OCI-LY7 (cell line): Measurements from ENCODE around the gene KRTAP12-2. TPM values are rescaled to one million over a fixed set of nuclear protein-coding genes. Genes with fewer than 3 reads are reported as not detected.
"Not testable (repeated sequence)": the region's sequence is repeated elsewhere in the genome, so short reads cannot be mapped to it uniquely, and the experiment has no call there.

ENCODE experiments used
- BruUV-seq: library from RNA; stranded (reverse); fragments of 400-500 nt; replicated peaks from 2 replicates; lab custom pipeline; 2021; lab: Mats Ljungman, UMichigan
- CTCF ChIA-PET: fragments of 300-600 bp; sonication (Branson Sonifier 250); formaldehyde crosslinking; loops from one replicate; lab custom pipeline; 2022; ENCODE audit warnings: antibody characterized with exemption; ENCODE audit not compliant: unreplicated experiment; lab: Charles Lee
- POLR2A ChIA-PET: fragments of 300-600 bp; sonication (Branson Sonifier 250); formaldehyde crosslinking; loops from one replicate; lab custom pipeline; 2022; ENCODE audit warnings: antibody characterized with exemption; lab: Charles Lee
- DNase-seq: peaks from one replicate; pipeline ENCODE4 v3.0.0-alpha.2; 2015; ENCODE audit warnings: low spot score
- H2AFZ ChIP-seq: fragments of 200-600 bp; sonication (generic), shearing (Covaris generic); 2 replicates; pipeline ENCODE4 v1.6.1; 2014; ENCODE audit warnings: mild to moderate bottlenecking, antibody characterized with exemption, low read length, moderate library complexity
- H3K27ac ChIP-seq: fragments of 200-600 bp; sonication (generic); 2 replicates; pipeline ENCODE4 v1.5.1; 2014; ENCODE audit warnings: mixed run types, low read depth, mild to moderate bottlenecking, moderate library complexity, low read length, inconsistent platforms; ENCODE audit not compliant: poor library complexity, severe bottlenecking
- H3K36me3 ChIP-seq: fragments of 200-600 bp; sonication (generic); 2 replicates; pipeline ENCODE4 v1.6.1; 2014; ENCODE audit warnings: mild to moderate bottlenecking, antibody characterized with exemption, low read length, moderate library complexity, mixed read lengths; ENCODE audit not compliant: insufficient read depth
- H3K4me1 ChIP-seq: fragments of 200-600 bp; sonication (generic); 2 replicates; pipeline ENCODE4 v1.5.1; 2014; ENCODE audit warnings: mild to moderate bottlenecking, low read length; ENCODE audit not compliant: insufficient read depth, poor library complexity, severe bottlenecking
- H3K4me2 ChIP-seq: fragments of 200-600 bp; sonication (generic); 2 replicates; pipeline ENCODE4 v1.6.1; 2014; ENCODE audit warnings: mild to moderate bottlenecking, low read length
- H3K4me3 ChIP-seq: fragments of 200-600 bp; sonication (generic); 2 replicates; pipeline ENCODE4 v1.5.1; 2014; ENCODE audit warnings: mild to moderate bottlenecking, low read depth, low read length; ENCODE audit not compliant: poor library complexity, severe bottlenecking
- H3K79me2 ChIP-seq: fragments of 200-600 bp; sonication (generic); 2 replicates; pipeline ENCODE4 v1.6.1; 2016; ENCODE audit warnings: low read depth, mild to moderate bottlenecking, low read length, moderate library complexity, mixed read lengths; ENCODE audit not compliant: insufficient read depth
- H3K9me2 ChIP-seq: fragments of 200-600 bp; sonication (generic); 2 replicates; pipeline ENCODE4 v1.6.1; 2016; ENCODE audit warnings: mild to moderate bottlenecking, low read length, mixed read lengths; ENCODE audit not compliant: insufficient read depth
- H3K9me3 ChIP-seq: fragments of 200-600 bp; sonication (generic); 2 replicates; pipeline ENCODE4 v1.6.1; 2014; ENCODE audit warnings: mild to moderate bottlenecking, mixed run types, low read length, mixed read lengths
- H4K20me1 ChIP-seq: fragments of 200-600 bp; sonication (generic); 2 replicates; pipeline ENCODE4 v1.6.1; 2014; ENCODE audit warnings: mild to moderate bottlenecking, antibody characterized with exemption, low read length, moderate library complexity, mixed read lengths; ENCODE audit not compliant: insufficient read depth
- EZH2phosphoT487 ChIP-seq: fragments of 200-600 bp; sonication (generic); IDR thresholded peaks from 2 replicates; pipeline ENCODE4 v1.6.1; 2018; ENCODE audit warnings: low read depth, borderline replicate concordance, mild to moderate bottlenecking, mixed run types, antibody characterized with exemption, low read length, moderate library complexity, mixed read lengths
- intact Hi-C: fragments of 100-400 bp; cut with micrococcal nuclease; formaldehyde crosslinking; loops from one replicate; pipeline ENCODE4 v1.10.0; 2022; ENCODE audit not compliant: unreplicated experiment
- total RNA-seq, 2 experiments: library from RNA; depleted of rRNA in 1 of 2; stranded (reverse); fragments of >200 nt in 1 of 2; shearing (Covaris generic) in 1 of 2; gene quantifications; 2 replicates each; pipeline ENCODE4 v1.2.3, GENCODE V29; 2014 to 2022
- TF ChIP-seq, protein P1 (sequence below): fragments of 200-600 bp; sonication (generic); conservative IDR thresholded peaks from 2 replicates; pipeline ENCODE4 v1.5.1; 2014; ENCODE audit warnings: mild to moderate bottlenecking, antibody characterized with exemption, low read length, moderate library complexity, mixed read lengths

The KRTAP12-2 gene
- total RNA-seq, 2 experiments from 2014 or later: not detected

DNA sequence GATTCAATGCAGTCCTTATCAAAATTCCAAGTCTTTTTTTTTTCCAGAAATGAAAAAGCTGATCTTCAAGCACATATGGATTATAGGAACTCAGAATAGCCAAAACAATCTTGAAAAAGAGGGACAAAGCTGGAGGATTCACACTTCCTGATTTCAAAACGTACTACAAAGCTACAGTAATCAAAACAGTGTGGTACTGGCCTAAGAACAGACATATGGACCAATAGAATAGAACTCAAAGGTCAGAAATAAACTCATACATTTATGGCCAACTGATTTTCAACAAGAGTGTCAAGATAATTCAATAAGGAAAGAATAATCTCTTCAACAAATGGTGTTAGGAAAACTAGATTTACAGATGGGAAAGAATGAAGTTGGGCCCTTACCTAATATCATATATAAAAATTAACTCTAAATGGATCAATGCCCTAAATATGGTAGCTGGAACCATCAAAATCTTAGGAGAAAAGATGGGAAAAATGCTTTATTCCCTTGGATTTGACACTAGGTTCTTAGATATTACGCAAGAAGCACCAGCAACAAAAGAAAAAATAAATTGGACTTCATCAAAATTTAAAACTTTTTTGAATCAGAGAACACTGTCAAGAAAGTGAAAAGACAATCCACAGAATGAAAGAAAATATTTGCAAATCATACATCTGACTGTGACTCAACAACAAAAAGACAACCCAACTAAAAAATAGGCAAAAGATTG is 26.2 kb upstream of the KRTAP12-2 start:
- Histone ChIP-seq H3K9me2 (no peaks in the 10 kb centered on the region), H3K27ac (no peak overlapping the region), H2AFZ (no peak overlapping the region), H3K4me3 (no peak overlapping the region), H4K20me1 (no peaks in the 10 kb centered on the region), H3K36me3 (no peaks in the 10 kb centered on the region), H3K79me2 (no peaks in the 10 kb centered on the region), H3K9me3 (0 out of 2 replicates have a peak, but pooled peaks cover 4% of the 10 kb centered on the region), H3K4me2 (no peak overlapping the region), H3K4me1 (no peaks in the 10 kb centered on the region)
- ChIA-PET POLR2A (interaction anchor here (0.6 kb wide), 1 partner anchor 474 kb away, joined by 3 read pairs; no protein-coding TSS in a partner anchor), CTCF (no interaction called here)
- BruUV-seq: no TSS peak
- intact Hi-C loops: no loop called here
- DNase-seq: no peak
- no peak for TF ChIP-seq EZH2phosphoT487
- TF ChIP-seq, protein P1, sequence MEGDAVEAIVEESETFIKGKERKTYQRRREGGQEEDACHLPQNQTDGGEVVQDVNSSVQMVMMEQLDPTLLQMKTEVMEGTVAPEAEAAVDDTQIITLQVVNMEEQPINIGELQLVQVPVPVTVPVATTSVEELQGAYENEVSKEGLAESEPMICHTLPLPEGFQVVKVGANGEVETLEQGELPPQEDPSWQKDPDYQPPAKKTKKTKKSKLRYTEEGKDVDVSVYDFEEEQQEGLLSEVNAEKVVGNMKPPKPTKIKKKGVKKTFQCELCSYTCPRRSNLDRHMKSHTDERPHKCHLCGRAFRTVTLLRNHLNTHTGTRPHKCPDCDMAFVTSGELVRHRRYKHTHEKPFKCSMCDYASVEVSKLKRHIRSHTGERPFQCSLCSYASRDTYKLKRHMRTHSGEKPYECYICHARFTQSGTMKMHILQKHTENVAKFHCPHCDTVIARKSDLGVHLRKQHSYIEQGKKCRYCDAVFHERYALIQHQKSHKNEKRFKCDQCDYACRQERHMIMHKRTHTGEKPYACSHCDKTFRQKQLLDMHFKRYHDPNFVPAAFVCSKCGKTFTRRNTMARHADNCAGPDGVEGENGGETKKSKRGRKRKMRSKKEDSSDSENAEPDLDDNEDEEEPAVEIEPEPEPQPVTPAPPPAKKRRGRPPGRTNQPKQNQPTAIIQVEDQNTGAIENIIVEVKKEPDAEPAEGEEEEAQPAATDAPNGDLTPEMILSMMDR: no peak

DNA sequence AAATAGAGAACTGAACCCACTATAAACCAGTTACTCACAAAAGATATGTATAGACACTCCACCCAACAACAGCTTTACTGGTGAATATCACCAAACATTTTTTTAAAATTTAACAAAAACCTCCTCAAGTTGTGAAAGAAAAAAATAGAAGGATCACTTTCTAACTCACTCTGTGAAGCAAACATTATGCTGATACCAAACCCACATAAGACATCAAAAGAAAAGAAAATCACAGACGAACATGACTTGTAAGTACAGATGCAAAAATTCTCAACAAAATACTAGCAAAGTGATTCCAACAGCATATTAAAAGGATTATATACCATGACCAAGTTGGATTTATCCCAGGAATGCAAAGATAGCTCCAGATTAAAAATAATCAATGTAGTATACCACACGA is 25.0 kb upstream of the KRTAP12-2 start:
- Histone ChIP-seq H3K4me3 (no peak overlapping the region), H2AFZ (no peak overlapping the region), H3K79me2 (no peaks in the 10 kb centered on the region), H3K4me2 (no peak overlapping the region), H3K36me3 (no peaks in the 10 kb centered on the region), H3K27ac (no peak overlapping the region), H3K9me3 (0 out of 2 replicates have a peak, but pooled peaks cover 4% of the 10 kb centered on the region), H4K20me1 (no peaks in the 10 kb centered on the region), H3K9me2 (no peaks in the 10 kb centered on the region), H3K4me1 (no peaks in the 10 kb centered on the region)
- ChIA-PET POLR2A (interaction anchor here (0.6 kb wide), 1 partner anchor 869 kb away, joined by 5 read pairs; no protein-coding TSS in a partner anchor), CTCF (no interaction called here)
- no peak for TF ChIP-seq EZH2phosphoT487
- TF ChIP-seq, protein P1: no peak
- no peak for DNase-seq
- intact Hi-C loops: no loop called here
- BruUV-seq: no TSS peak

DNA sequence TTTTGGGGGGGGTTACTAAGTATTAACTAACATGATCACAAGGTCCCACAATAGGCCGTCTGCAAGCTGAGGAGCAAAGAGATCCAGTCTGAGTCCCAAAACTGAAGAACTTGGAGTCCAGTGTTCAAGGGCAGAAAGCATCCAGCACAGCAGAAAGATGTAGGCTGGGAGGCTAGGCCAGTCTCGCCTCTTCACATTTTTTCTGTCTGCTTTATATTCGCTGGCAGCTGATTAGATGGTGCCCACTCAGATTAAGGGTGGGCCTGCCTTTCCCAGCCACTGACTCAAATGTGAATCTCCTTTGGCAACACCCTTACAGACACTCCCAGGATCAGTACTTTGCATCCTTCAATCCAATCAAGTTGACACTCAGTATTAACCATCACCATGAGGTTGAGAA is 23.0 kb upstream of the KRTAP12-2 start:
- H4K20me1 ChIP-seq, DNase-seq, H2AFZ ChIP-seq, H3K4me3 ChIP-seq, H3K4me1 ChIP-seq, H3K36me3 ChIP-seq, H3K9me3 ChIP-seq, H3K79me2 ChIP-seq, H3K4me2 ChIP-seq, H3K9me2 ChIP-seq, CTCF ChIA-PET, BruUV-seq, POLR2A ChIA-PET, H3K27ac ChIP-seq, intact Hi-C loops: not testable (repeated sequence)
